KMS-11 (cell line): Measurements from ENCODE around the gene BLOC1S1.

ENCODE experiments used
- H2AFZ ChIP-seq: fragments of 200-600 bp; sonication (generic); 2 replicates; pipeline ENCODE4 v1.6.1; 2016; ENCODE audit warnings: antibody characterized with exemption, mixed run types, low read depth
- H3K27ac ChIP-seq: fragments of 200-600 bp; sonication (generic); 2 replicates; pipeline ENCODE4 v1.6.1; 2016; ENCODE audit warnings: mild to moderate bottlenecking, mixed run types
- H3K27me3 ChIP-seq: fragments of 200-600 bp; sonication (generic); 2 replicates; pipeline ENCODE4 v1.6.1; 2017; ENCODE audit warnings: mild to moderate bottlenecking, low read depth, mixed run types, moderate library complexity; ENCODE audit not compliant: insufficient read depth
- H3K36me3 ChIP-seq: fragments of 200-600 bp; sonication (generic); 2 replicates; pipeline ENCODE4 v1.6.1; 2017; ENCODE audit warnings: mild to moderate bottlenecking, mixed run types; ENCODE audit not compliant: insufficient read depth
- H3K4me1 ChIP-seq: fragments of 200-600 bp; sonication (generic); 2 replicates; pipeline ENCODE4 v1.6.1; 2016; ENCODE audit warnings: mild to moderate bottlenecking, low read depth, mixed run types; ENCODE audit not compliant: poor library complexity, severe bottlenecking
- H3K4me2 ChIP-seq: fragments of 200-600 bp; sonication (generic); 2 replicates; pipeline ENCODE4 v1.7.0; 2016; ENCODE audit warnings: mild to moderate bottlenecking, mixed run types
- H3K4me3 ChIP-seq: fragments of 200-600 bp; sonication (generic); IDR thresholded peaks from 2 replicates; pipeline ENCODE4 v1.6.1; 2017; ENCODE audit warnings: low read depth, low read length, mixed read lengths; ENCODE audit not compliant: insufficient read depth
- H3K79me2 ChIP-seq: fragments of 200-600 bp; sonication (generic); 2 replicates; pipeline ENCODE4 v1.6.1; 2016; ENCODE audit warnings: low read depth, mixed run types; ENCODE audit not compliant: insufficient read depth
- H3K9ac ChIP-seq: fragments of 200-600 bp; sonication (generic); 2 replicates; pipeline ENCODE4 v1.6.1; 2016; ENCODE audit warnings: mild to moderate bottlenecking, mixed run types
- H4K20me1 ChIP-seq: fragments of 200-600 bp; sonication (generic); 2 replicates; pipeline ENCODE4 v1.6.1; 2016; ENCODE audit warnings: mild to moderate bottlenecking, mixed run types; ENCODE audit not compliant: insufficient read depth
- CTCF ChIP-seq: fragments of 200-600 bp; sonication (generic); conservative IDR thresholded peaks from 2 replicates; pipeline ENCODE4 v1.6.1; 2017; ENCODE audit warnings: low read depth, mild to moderate bottlenecking, antibody characterized with exemption, low read length, moderate library complexity, mixed read lengths

BLOC1S1 gene

GRCh38 chr12:55762646-55763045 is 46.8 kb downstream of the BLOC1S1 start:
- Histone ChIP-seq H3K9ac (no peak overlapping the region), H3K27me3 (no peaks in the 10 kb centered on the region), H4K20me1 (no peaks in the 10 kb centered on the region), H3K79me2 (no peaks in the 10 kb centered on the region), H2AFZ (no peak overlapping the region), H3K36me3 (peaks cover 19% of the 10 kb centered on the region; the same call in 1 of the 2 replicates), H3K27ac (no peak overlapping the region), H3K4me3 (no peak overlapping the region), H3K4me2 (no peak overlapping the region), H3K4me1 (no peaks in the 10 kb centered on the region)
- no peak for TF ChIP-seq CTCF

GRCh38 chr12:55765736-55766290 is 50.0 kb downstream of the BLOC1S1 start:
- no peaks in the 10 kb centered on the region; the same call in 1 of the 2 replicates for H3K36me3 ChIP-seq
- no peak overlapping the region for H3K4me2 ChIP-seq

GRCh38 chr12:55767156-55767555 is 51.3 kb downstream of the BLOC1S1 start:
- no peaks in the 10 kb centered on the region for H4K20me1 ChIP-seq
- H3K27me3 ChIP-seq = no peaks in the 10 kb centered on the region
- H2AFZ ChIP-seq = no peak overlapping the region
- H3K9ac ChIP-seq = no peak overlapping the region
- H3K36me3 ChIP-seq = peaks cover 6% of the 10 kb centered on the region; the same call in 1 of the 2 replicates
- no peaks in the 10 kb centered on the region for H3K4me1 ChIP-seq
- no peak overlapping the region for H3K27ac ChIP-seq
- H3K4me3 ChIP-seq = no peak overlapping the region
- H3K79me2 ChIP-seq = peaks cover 4% of the 10 kb centered on the region; the same call in 1 of the 2 replicates
- no peak for TF ChIP-seq CTCF
- no peak overlapping the region for H3K4me2 ChIP-seq

More at GRCh38 chr12:55765736-55766290, 50.0 kb downstream of the BLOC1S1 start:
- Histone ChIP-seq H3K27me3 (no peaks in the 10 kb centered on the region), H3K9ac (no peak overlapping the region), H4K20me1 (no peaks in the 10 kb centered on the region), H2AFZ (no peak overlapping the region), H3K27ac (no peak overlapping the region), H3K79me2 (no peaks in the 10 kb centered on the region), H3K4me3 (no peak overlapping the region), H3K4me1 (no peaks in the 10 kb centered on the region)
- TF ChIP-seq CTCF = no peak
